A673 (cell line): Measurements from ENCODE around the gene MCM9.

Source experiments
- EZH2 ChIP-seq: fragments of 200-600 bp; sonication (generic); IDR thresholded peaks from 2 replicates; pipeline ENCODE4 v1.6.1; 2017; ENCODE audit warnings: borderline replicate concordance, low read depth, mild to moderate bottlenecking, mixed read lengths, antibody characterized with exemption, low read length; ENCODE audit not compliant: poor library complexity, severe bottlenecking
- TF ChIP-seq, protein P1 (sequence below): fragments of 300-800, 200-600 bp; sonication (generic); conservative IDR thresholded peaks from 2 replicates; pipeline ENCODE4 v1.5.1; 2017; ENCODE audit warnings: low read depth, mild to moderate bottlenecking, antibody characterized with exemption, low read length, moderate library complexity, mixed read lengths

DNA sequence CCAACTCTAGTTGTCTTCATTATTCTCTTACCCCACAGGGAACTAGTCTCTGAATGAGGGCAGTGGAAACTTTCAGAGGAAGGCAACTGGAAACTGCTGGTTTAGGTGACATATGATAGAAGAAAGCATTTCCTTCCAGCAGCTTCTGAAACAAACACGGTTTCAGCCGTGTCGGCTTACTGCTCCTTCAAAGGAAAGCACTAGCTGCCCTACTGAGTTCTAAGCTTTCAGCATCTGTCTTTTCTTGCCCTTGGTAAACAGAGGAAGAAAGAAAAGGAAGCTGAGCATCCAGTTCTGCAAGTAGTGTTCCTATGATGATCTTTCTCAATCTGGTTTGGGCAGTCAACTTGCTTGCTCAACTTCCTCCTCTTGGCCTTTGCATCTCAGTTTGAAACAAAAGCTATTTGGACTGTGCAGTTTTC lies 166.0 kb downstream of the MCM9 start:
- TF ChIP-seq, protein P1, sequence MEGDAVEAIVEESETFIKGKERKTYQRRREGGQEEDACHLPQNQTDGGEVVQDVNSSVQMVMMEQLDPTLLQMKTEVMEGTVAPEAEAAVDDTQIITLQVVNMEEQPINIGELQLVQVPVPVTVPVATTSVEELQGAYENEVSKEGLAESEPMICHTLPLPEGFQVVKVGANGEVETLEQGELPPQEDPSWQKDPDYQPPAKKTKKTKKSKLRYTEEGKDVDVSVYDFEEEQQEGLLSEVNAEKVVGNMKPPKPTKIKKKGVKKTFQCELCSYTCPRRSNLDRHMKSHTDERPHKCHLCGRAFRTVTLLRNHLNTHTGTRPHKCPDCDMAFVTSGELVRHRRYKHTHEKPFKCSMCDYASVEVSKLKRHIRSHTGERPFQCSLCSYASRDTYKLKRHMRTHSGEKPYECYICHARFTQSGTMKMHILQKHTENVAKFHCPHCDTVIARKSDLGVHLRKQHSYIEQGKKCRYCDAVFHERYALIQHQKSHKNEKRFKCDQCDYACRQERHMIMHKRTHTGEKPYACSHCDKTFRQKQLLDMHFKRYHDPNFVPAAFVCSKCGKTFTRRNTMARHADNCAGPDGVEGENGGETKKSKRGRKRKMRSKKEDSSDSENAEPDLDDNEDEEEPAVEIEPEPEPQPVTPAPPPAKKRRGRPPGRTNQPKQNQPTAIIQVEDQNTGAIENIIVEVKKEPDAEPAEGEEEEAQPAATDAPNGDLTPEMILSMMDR: no peak
- TF ChIP-seq EZH2: no peak
